ENCODE data around the gene STX2.
"Not testable (repeated sequence)": the region's sequence is repeated elsewhere in the genome, so short reads cannot be mapped to it uniquely, and the experiment has no call there.

Gene STX2

DNA sequence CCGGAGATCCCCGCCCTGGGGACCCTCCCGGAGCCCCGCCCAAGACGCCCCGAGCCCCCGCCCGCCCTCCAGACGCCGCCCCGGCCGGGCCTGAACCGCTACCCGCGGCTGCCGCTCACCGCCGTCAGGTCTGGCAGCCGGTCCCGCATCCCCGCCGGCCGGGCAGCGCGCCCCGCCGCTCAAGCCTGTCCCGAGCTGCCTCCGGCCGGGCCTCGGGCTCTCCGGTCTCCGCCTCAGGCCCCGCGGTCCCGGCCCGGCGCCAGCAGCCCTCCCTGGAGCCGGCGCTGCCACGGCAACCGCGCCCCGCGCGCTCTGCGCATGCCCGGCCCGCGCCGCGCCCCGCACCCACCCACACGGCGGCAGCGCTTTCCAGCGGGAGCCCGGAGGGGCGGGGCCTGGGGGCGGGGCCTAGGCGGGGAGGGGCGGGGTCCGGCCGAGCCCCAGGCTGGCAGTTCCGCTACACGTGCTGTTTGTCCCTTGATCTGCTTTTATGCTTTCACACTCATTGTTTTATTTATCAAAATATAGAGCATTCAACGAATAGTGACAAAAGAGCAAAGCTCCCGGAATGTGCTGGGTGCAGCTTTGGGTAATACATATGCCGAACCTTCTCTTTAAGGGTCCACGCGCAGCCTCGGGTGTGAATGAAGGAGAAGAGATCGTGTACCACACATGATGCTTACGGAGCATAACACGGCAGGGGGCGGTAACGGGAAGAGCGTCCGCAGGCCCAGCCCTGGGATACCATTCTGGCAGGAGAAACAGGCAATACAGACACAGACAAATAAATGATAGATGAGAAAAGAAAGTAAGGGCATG, at the start of gene STX2:
STX2 (minus strand) TSS at position 300 of the 819 bp plus-strand sequence; CDS start at position 149, 151 bp downstream.
- peak; percentile 70 for DNase-seq

DNA sequence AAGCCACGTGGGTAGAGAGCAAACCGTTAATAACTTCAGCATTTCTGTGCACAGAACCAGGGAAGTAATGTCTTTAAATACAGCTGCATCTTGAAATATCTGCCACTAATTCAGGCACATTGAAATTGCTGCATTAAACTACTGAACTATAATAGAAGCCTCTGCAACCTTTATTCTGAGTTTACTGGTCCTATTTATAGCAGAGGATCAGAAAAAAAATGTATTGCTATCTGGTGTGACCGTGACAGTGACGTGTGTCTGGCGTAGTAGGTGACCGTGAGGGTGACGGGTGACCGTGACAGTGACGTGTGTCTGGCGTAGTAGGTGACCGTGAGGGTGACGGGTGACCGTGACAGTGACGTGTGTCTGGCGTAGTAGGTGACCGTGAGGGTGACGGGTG, 48.1 kb upstream of the STX2 start:
- not testable (repeated sequence) for DNase-seq

DNA sequence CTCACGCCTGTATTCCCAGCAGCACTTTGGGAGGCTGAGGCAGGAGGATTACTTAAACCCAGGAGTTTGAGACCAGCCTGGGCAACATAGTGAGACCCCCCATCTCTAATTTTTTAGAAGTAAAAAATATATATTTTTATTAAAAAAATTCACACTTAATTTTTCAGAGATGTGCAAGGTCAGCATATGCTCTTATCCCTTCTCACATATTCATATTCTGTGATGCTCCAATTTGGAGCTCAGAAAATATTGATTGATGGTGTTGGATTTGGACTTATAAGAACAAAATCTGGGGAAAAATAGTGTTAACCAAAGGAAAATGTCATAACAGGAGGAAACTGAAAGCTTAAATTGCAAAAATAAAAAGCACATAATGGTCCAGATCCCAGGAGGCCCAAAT, 42.5 kb upstream of the STX2 start:
- no peak for DNase-seq

DNA sequence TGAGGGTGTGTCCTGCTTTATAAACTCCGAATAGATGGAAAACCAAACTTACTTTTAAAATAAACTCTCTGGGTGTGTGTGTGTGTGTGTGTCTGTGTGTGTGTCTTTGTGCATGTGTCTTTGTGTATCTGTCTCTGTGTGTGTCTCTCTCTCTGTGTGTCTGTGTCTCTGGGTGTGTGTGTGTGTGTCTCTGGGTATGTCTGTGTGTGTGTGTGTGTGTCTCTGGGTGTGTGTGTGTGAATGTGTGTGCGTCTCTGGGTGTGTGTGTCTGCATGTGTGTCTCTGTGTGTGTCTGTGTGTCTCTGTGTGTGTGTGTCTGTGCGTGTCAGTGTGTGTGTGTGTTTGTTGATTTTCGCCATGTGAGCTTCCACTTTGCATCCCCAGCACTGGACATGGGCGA, 42.0 kb upstream of the STX2 start:
- DNase-seq, result no peak

DNA sequence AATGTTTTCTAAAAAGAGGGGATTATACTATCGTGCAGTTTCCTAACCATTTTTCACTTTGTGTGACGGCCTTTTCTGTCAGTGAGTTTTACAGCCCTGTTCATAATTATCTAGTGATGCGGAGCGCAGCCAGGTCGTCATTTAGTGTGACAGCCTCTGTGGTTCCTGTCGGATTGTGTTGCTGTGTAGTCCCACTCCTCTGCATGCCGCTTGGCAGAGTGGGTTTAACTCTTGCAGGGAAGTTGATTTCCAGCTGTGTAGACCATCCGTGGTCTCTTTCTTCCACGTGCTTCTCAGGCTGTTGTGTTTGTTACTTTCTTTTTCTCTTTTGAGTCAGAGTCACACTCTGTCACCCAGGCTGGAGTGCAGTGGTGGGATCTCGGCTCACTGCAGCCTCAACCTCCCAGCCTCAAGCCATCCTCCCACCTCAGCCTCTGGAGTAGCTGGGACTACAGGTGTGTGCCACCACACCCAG, 41.4 kb upstream of the STX2 start:
- DNase-seq, result no peak

DNA sequence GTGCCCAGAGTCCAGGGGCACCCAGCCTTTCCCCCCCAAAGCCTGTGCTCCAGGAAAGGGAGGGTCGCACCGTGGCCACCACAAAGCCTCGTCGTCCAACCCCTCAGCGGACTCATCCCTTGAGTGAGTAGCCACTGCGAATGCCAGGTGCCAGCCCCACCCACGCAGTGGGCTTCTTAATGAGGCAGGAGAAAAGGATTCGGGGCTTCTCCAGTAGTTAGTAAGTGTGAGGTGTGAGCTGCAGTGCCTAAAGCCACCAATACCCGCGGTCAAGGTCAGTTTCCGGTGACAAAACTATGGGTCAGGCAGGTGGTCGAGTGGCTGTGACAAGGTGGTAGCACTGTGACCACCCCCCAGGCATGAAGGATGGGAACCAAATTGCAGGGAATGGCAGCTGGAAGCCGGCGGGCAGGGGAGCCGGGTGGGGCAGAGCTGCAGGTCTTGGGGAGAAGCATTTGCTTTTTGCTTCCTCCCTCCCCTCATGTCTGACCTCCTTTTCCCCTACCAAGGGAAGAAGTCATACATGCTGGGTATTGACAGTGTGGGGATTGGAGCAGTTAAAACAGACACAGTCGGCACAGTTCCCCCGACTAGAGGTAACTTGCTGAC, 40.8 kb upstream of the STX2 start:
- DNase-seq, result no peak

DNA sequence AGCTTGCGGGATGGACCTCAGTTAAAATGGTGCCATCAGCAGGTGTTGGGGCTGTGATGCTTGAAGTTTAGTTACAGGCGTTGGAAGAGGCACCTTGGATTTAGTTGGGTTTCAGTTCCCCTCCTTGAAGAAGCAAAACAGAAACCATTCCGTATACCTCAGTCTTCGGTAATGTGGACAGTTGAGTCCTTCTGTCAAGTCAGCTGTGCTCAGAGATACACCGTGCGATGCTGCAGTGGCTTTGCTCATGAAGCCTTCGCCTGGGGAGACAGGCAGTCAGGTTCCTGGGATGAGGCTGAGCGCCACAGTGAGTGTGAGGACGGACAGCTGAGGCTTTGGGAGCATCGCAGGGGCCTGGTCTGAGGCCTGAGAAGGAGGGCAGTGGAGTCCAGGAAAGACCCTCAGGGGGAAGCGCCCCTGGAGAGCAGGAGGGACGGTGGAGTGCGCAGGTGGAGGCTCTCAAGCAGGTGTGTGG, 40.2 kb upstream of the STX2 start:
- DNase-seq, result no peak

DNA sequence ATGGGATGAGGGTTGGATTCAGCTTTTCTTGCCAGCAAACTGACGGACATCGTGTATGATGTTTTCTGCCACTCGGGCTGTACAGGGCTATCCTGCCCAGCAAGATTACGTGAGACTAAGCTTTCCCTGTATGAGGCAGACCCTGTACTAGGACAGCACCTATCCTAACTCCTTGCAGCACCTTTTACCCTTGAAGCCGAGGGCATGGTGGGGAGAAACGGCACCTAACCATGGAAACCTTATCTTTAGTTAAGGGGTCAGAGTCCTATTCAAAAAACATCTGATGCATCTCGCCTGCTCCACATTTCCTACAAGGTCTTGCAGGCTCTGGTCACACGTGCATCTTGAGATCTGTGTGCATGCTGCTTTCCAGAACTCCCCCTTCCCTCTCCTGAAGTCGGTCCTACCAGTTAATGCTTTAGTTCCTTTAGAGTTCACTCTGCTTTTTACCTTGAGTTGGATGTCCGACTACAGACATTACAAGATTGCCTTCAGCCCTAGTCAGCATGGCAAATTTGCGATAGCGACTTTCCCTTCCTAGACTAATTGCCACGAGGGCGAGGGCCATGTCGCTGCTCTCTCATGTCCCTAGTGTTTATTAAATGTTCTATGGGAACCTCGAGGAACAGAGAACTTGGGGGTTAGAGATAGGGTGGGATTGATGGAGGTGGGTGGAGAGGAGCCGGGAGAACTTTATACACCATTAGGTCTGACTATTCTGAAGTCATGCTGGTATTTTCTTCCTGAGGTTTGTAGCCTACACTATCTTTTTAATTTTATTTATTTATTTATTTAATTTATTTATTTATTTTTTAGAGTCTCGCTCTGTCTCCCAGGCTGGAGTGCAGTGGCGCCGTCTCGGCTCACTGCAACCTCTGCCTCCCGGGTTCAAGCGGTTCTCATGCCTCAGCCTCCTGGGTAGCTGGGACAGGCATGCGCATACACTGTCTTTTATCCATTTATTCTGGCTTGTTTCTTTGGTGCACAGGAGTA, 39.4 kb upstream of the STX2 start:
- no peak for DNase-seq

DNA sequence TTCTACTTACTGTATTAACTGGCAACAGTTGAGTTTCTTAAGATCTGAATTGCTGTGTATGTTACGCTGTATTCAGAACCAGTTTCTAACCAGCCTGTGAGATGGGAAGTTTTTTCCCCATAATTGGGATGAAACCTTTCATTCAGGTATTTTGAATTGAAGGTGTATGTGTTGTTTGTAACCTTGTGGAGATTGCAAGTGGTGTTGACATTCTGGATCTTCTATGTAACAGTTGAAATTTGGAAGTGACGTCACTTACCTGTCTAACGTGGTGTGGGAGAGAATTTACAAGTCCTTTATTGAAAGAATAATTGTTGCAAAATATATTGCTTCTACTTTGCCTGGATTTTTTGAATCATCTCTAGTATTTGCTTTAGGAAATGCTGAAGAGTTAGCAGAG, 38.3 kb upstream of the STX2 start:
- DNase-seq, result no peak

DNA sequence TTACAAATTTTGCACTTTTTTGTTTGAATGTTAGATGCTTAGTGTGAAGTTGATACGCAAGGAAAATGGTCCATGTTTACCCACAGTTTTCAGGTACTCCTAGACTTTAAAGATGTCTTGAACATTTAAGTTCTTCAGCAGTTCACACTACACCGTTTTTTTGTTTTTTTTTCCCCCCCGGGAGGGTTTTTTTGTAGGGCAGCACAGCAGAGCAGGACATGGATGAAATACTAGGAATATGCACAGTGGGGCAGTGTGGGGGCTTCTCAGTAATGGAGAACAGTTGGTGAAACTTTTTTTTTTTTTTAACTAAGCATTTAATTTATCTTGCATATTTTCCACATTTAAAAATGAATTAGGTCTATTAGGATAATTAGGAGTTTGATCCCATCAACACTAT, 37.7 kb upstream of the STX2 start:
- no peak for DNase-seq

DNA sequence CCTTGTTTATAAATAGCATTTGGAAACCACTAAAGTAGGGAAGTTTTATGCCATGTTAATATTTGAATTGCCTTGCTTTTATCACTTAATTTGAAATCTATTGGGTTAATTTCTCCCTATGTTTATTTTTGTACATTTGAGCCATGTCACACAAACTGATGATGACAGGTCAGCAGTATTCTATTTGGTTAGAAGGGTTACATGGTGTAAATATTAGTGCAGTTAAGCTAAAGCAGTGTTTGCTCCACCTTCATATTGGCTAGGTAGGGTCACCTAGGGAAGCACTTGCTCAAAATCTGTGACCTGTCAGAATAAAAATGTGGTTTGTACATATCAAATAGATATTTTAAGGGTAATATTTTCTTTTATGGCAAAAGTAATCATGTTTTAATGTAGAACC, 37.2 kb upstream of the STX2 start:
- DNase-seq, result no peak

DNA sequence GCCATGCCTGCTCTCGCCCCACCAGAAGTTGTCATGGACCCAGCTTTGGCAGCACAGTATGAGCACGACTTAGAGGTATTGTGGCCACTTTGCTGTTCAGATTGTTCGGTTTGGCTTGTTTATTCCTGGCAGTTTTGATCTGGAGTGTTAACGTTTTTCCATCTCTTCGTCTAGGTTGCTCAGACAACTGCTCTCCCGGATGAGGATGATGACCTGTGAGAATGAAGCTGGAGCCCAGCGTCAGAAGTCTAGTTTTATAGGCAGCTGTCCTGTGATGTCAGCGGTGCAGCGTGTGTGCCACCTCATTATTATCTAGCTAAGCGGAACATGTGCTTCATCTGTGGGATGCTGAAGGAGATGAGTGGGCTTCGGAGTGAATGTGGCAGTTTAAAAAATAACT, 36.7 kb upstream of the STX2 start:
- not testable (repeated sequence) for DNase-seq

DNA sequence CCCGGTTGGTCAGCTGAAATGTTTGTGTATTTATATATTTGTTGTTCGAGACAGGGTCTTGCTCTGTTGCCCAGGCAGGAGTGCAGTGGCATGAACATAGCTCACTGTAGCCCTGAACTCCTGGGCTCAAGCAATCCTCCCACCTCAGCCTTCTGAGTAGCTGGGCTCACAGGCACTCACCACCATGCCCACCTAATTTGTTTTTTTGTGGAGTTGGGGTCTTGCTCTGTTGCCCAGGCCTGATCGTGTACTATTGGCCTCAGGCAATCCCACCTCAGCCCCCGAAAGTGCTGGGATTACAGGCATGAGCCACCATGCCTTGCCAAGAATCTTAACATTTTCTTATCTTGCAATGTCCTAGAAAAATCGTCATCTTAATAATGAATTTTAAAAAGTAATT, 36.1 kb upstream of the STX2 start:
- DNase-seq, result no peak

DNA sequence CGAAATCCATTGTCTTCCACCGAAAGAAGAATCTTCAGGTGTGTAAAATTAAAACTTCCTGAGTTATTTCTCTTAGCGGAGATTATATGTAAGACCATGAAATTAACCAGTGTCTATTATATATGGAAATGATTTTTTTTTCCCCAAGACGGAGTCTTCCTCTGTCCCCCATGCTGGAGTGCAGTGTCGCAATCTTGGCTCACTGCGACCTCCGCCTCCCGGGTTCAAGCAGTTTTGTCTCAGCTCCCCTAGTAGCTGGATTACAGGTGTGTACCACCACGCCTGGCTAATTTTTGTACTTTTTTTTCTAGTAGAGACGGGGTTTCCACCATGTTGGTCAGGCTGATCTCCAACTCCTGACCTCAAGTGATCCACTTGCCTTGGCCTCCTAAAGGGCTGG, 35.6 kb upstream of the STX2 start:
- no peak for DNase-seq

DNA sequence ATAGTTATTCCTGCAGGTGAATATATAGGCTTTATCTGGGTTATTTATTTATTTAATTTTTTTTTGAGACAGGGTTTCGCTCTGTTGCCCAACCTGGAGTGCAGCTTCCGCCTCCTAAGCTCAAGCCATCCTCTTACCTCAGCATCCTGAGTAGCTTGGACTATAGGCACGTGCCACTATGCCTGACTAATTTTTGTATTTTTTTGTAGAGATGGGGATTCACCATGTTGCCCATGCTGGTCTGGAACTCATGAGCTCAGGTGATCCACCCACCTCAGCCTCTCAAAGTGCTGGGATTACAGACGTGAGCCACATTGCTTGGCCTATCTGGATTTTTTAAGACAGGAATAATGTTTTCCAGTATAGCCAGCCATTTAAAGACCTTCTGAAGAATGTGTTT, 34.8 kb upstream of the STX2 start:
- no peak for DNase-seq

DNA sequence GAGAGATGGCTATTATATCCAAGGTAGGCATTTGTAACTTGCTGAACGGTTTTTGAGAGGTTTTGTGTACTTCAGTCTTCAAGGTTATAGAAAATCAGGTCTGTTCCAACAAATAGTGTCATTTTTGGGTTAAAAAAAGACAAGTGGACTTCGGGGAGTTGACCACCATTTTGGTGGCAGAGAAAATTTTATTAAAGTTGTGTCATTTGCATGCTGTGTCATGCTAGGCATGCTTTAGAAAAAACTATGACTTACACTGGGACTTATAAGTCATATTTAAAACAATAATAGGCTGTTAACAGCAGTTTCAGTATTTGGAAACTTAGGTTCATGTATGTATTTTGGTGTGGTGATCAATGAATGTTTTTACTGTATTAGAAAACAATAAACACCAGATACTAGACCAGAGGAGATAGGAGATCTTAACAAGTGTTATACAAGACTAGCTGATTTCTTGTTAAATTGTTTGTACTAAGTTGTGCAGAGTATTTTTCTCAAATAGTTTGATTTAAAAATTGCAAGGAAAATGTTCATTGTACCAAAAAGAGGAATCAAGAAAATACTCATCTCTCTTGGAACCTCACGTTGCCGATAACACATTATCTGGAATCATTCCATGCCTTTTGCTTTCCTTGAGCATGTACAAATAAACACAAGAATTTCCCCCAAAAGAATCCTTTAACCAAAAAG, 34.2 kb upstream of the STX2 start:
- no peak for DNase-seq

DNA sequence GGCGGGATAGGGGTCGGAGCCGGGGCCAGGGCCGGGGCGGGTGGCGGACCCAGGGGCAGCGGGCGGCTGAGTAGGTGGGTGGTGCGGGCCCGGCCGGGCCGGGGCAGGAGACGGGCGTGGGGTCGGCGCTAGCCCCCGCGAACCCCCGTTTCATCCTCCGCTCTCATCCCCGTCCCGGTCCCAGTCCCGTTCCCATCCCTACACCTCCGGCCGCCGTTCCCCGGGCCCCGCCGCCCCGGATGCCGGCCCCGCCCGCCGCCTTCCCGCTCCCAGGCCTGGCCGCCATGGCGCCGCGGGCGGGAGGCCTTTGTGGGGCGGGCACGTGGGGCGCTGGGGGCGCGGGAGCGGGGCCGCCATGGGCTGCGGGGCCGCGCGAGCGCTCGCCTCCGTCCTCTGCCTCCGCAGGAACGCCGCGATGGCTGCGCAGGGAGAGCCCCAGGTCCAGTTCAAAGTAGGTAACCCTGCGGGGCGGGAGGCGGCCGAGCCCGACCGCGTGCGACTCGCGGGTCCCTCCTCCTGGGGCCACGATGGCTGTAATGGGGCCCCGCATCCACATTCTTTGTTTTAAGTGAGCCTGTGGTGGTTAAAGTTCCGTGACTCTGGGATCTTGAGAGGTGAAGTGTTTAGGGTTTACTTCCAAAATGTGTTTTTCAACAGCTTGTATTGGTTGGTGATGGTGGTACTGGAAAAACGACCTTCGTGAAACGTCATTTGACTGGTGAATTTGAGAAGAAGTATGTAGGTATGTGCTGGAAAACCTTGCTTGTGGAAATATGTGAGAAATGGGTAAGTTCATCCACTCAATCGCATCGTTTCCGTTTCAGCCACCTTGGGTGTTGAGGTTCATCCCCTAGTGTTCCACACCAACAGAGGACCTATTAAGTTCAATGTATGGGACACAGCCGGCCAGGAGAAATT, 33.4 kb upstream of the STX2 start:
- DNase-seq, result no peak

DNA sequence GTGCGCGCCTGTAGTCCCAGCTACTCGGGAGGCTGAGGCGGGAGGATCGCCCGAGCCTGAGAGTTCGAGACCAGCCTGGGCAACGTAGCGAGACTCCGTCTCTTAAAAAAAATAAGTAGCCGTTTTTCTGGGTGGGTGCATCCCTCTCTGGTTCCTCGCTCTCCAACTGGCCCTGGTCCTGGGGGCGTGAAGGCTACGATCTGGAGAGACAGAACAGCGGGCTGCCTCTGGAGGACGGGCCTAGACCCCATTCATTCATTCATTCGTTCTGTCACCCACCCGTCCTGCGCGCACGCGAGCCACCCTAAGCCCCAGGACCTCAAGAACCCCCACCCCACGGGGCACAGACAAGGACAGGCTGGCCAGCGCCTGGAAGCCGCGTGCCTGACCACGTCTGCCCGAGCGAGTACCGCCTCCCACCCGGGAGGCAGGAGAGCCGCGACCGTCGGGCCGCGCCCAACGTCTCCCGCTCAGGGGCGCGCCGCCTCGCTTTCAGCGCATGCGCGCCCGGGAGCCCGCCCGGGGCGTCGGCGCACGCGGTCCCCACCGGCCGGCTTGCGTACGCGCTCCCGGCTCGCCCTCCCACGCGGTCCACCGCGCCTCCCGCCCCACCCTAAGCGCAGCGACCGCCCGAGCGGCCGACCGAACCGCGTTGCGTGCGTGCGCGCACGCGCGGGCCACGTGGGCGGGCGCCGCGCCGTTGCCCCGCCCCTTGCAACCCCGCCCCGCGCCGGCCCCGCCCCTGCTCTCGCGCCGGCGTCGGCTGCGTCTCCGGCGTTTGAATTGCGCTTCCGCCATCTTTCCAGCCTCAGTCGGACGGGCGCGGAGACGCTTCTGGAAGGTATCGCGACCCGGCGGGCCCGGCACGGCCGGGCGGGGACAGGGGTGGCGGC, 32.5 kb upstream of the STX2 start, which contains the start of gene RAN:
RAN (plus strand) TSS at position 781 of the 893 bp plus-strand sequence. CDS start 528 bp downstream, outside the sequence.
- peak; percentile 76 for DNase-seq

DNA sequence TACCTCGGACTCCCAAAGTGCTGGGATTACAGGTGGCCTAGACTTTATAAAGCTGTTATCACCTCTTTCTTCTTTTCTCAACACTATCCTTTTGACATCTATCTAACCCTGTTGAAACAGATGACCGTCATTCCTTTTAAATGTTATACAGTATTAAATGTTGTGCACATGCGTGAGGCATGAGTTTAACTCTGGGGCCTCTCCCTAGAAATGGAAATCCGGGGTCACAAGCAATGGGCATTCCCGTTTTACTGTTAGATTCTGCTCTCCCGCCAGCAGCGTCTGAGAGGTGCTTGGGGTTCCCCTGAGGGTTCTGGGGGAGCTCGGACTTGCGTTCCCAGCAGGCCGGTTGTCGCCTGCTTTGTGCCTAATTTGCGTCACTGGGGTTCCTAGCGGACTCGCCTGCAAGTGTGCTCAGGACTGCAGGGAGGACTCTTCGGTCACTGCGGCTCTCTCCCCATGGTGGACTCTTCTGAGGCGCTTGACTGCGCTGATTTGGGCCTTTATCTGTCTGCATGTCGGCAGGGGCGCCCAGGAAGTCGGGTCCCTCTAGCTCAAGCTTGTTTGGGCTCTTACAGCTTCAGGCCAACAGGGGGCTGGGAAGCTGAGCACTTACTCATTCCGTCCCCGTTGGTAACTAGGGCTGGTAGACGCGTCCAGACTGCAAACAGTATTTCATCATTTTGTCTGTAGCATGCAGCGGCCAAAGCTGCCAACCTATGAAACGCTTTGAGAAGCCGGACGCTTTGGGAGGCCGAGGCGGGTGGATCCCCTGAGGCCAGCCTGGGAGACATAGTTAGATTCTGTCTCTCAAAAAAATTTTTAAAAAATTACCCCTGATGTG, 31.6 kb upstream of the STX2 start:
- peak; percentile 63 for DNase-seq

Measured in GOT3 (cell line).